GM12891 (cell line): ENCODE measurements around the gene SOWAHC.

ENCODE experiments used
- PAX5 ChIP-seq: IDR thresholded peaks from 2 replicates; pipeline ENCODE4 v1.6.1; 2011; ENCODE audit warnings: low read length, moderate library complexity, mild to moderate bottlenecking; ENCODE audit not compliant: insufficient read depth, severe bottlenecking
- POLR2A ChIP-seq: IDR thresholded peaks from 2 replicates; pipeline ENCODE4 v1.6.1; 2011; ENCODE audit warnings: low read depth, low read length, control low read depth
- POLR2AphosphoS5 ChIP-seq: IDR thresholded peaks from 2 replicates; pipeline ENCODE4 v1.6.1; 2011; ENCODE audit warnings: low read depth, low read length, control low read depth
- POU2F2 ChIP-seq: IDR thresholded peaks from 2 replicates; pipeline ENCODE4 v1.6.1; 2011; ENCODE audit warnings: low read depth, mild to moderate bottlenecking, control low read depth, low read length, moderate library complexity

DNA sequence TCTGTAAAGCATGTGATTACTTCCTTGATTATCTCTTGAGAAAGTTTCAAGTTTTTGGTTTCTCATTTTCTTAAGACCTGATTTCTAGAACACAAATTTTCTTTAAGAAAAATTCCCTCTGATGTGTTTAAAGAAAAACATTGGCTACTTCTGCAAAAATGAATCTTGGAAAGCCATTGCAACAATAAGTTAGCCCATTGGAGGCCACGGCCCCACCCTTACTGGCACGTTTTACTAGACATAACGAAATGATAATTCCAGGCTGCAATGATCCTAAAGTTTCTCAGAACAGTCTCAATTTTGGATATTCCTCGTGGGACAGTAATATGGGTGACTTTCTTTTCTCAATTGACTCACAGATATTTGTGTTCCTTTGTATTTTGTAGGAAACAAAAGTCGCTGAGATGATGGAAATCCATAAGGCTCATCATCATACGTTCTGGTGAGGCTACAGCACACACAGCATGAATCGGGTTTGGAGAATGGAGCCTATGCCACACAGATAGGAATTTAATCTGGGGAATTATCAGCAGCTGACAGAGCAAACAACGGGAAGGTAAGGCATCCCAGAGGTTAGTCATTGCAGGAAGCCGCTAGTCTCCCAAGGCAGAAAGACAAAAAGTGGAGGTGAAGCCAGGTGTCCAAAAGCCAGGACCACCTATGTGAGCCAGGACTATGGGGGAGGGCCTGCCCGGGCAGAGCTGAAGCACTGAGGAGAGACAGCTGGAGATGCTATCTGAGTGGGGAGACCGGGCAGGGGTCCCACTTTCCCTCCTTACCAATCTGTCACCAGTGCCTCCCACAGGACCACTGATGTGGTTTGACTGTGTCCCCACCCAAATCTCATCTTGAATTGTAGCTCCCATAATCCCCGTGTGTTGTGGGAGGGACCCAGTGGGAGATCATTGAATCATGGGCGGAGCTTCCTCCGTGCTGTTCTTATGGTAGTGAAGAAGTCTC is 35.9 kb downstream of the SOWAHC start:
- TF ChIP-seq POLR2A = no peak
- no peak for TF ChIP-seq POLR2AphosphoS5
- no peak for TF ChIP-seq PAX5
- no peak for TF ChIP-seq POU2F2
